Gastrocnemius medialis (tissue), 4 donors: ENCODE measurements around the gene ZNF76. TPM values are rescaled to one million over a fixed set of nuclear protein-coding genes. Genes with fewer than 3 reads are reported as not detected.

ENCODE experiments used
- ATAC-seq, 2 donors: fragments of 150-250 bp; one replicate each; pipeline ENCODE4 v1.9.1; 2016
- DNase-seq, 2 donors: peaks; one replicate each; pipeline ENCODE4 v3.0.0-alpha.2; 2019
- H3K27ac ChIP-seq, 4 donors: fragments of 200-600 bp; sonication (generic); 1 replicate in 1 of 4; 2 replicates in 3 of 4; pipeline ENCODE4 v1.5.1; 2016 to 2018; ENCODE audit warnings: mild to moderate bottlenecking in 2 of 4, moderate library complexity in 1 of 4
- H3K27me3 ChIP-seq, 3 donors: fragments of 200-600 bp; sonication (generic) in 2 of 3; 1 replicate in 1 of 3; 2 replicates in 2 of 3; pipeline versions ENCODE4 v1.5.1 to v1.6.0; 2016 to 2019; ENCODE audit warnings: mild to moderate bottlenecking in 1 of 3, moderate library complexity in 1 of 3
- H3K36me3 ChIP-seq, 2 donors: fragments of 200-600 bp; sonication (generic) in 1 of 2; one replicate each; pipeline ENCODE4 v1.5.1; 2017 to 2018
- H3K4me1 ChIP-seq, 2 donors: fragments of 200-600 bp; sonication (generic) in 1 of 2; one replicate each; pipeline ENCODE4 v1.5.1; 2016 to 2017; ENCODE audit warnings: mild to moderate bottlenecking in 2 of 2
- H3K4me3 ChIP-seq, 4 donors: fragments of 200-600 bp; sonication (generic) in 3 of 4; 1 replicate in 1 of 4; 2 replicates in 3 of 4; pipeline ENCODE4 v1.5.1; 2016 to 2019; ENCODE audit warnings: mild to moderate bottlenecking in 2 of 4
- H3K9me3 ChIP-seq, 3 donors: fragments of 200-600 bp; sonication (generic) in 2 of 3; 1 replicate in 1 of 3; 2 replicates in 2 of 3; pipeline ENCODE4 v1.5.1; 2016 to 2019
- CTCF ChIP-seq, 5 experiments: fragments of 450-650 bp in 3 of 5; fragments of 200-600 bp in 2 of 5; sonication (generic) in 2 of 5; IDR thresholded peaks in 4 of 5; conservative IDR thresholded peaks in 1 of 5; 1 replicate in 4 of 5; 2 replicates in 1 of 5; pipeline ENCODE4 v1.5.1; 2016 to 2019; ENCODE audit warnings: antibody characterized with exemption in 5 of 5, mild to moderate bottlenecking in 3 of 5, moderate library complexity in 3 of 5
- POLR2A ChIP-seq, 2 donors: fragments of 450-650 bp; IDR thresholded peaks; one replicate each; pipeline ENCODE4 v1.6.1; 2017; ENCODE audit warnings: antibody characterized with exemption in 2 of 2, mild to moderate bottlenecking in 2 of 2, moderate library complexity in 2 of 2
- in situ Hi-C, 4 donors: fragments of 200-750 bp; cut with MboI; loops; one replicate each; pipeline versions ENCODE4 v1.15.0 to v1.8.0; 2017; ENCODE audit warnings: low sequenced_read_pairs in 4 of 4
- intact Hi-C: fragments of 100-400 bp; cut with DNase I; formaldehyde crosslinking; loops from one replicate; pipeline ENCODE4 v1.15.1; 2023; ENCODE audit warnings: low total_unique reads
- total RNA-seq, 4 donors: library from RNA; depleted of rRNA; stranded (reverse); fragments of >200 nt; gene quantifications; one replicate each; pipeline versions ENCODE4 v1.1.0 to v1.2.3, GENCODE V29; 2016

Gene ZNF76
- total RNA-seq, 4 donors from 2014 or later: 26.1 to 35.2 (median 27.5) TPM

- DNase-seq (no peak), ATAC-seq (no peak)
- intact Hi-C loops (no loop called here), in situ Hi-C loops (no loop called here)
- Histone ChIP-seq H3K4me1 (peaks cover 12 to 17% of the 10 kb centered on the region in 2 donors), H3K36me3 (peaks cover 0 to 48% of the 10 kb centered on the region in 2 donors), H3K27me3 (no peaks in the 10 kb centered on the region), H3K27ac (no peak overlapping the region), H3K9me3 (no peaks in the 10 kb centered on the region), H3K4me3 (no peak overlapping the region)
- TF ChIP-seq POLR2A (IDR thresholded peaks at IDR 0.05) (no peak), CTCF (IDR thresholded peaks at IDR 0.05 in 4 of 5, conservative IDR thresholded peaks at IDR 0.05 in 1 of 5) (no peak)
Measured at GRCh38 chr6:35295036-35295435, 35.5 kb downstream of the ZNF76 start.

GRCh38 chr6:35295521-35296315, 36.2 kb downstream of the ZNF76 start:
- peaks cover 0 to 41% of the 10 kb centered on the region in 2 donors for H3K36me3 ChIP-seq
- H3K4me3 ChIP-seq: no peak overlapping the region
- ATAC-seq (peak in 1 of 2 donors; percentile 18), DNase-seq (peak in 1 of 2 donors; percentile 38)
- H3K27ac ChIP-seq: no peak overlapping the region
- in situ Hi-C loops: no loop called here
- peaks cover 12 to 17% of the 10 kb centered on the region in 2 donors for H3K4me1 ChIP-seq
- H3K27me3 ChIP-seq: no peaks in the 10 kb centered on the region
- no peaks in the 10 kb centered on the region for H3K9me3 ChIP-seq
- intact Hi-C loops: no loop called here
- TF ChIP-seq CTCF (IDR thresholded peaks at IDR 0.05 in 4 of 5, conservative IDR thresholded peaks at IDR 0.05 in 1 of 5) (no peak), POLR2A (IDR thresholded peaks at IDR 0.05) (no peak)

- peak overlapping the region in 1 of 4 donors; percentile 7 for H3K27ac ChIP-seq
- H3K27me3 ChIP-seq: no peaks in the 10 kb centered on the region
- no peaks in the 10 kb centered on the region for H3K9me3 ChIP-seq
- ATAC-seq (no peak), DNase-seq (no peak)
- no peak overlapping the region for H3K4me3 ChIP-seq
- H3K4me1 ChIP-seq: peaks cover 12 to 17% of the 10 kb centered on the region in 2 donors
- H3K36me3 ChIP-seq: peaks cover 0 to 27% of the 10 kb centered on the region in 2 donors
- in situ Hi-C loops (no loop called here), intact Hi-C loops (no loop called here)
- TF ChIP-seq CTCF (IDR thresholded peaks at IDR 0.05 in 4 of 5, conservative IDR thresholded peaks at IDR 0.05 in 1 of 5): no peak
- no peak for TF ChIP-seq POLR2A (IDR thresholded peaks at IDR 0.05)
Measured at GRCh38 chr6:35296931-35297600, 37.5 kb downstream of the ZNF76 start.

GRCh38 chr6:35297601-35298481, 38.3 kb downstream of the ZNF76 start, which contains the start of gene DEF6:
DEF6 (plus strand) TSS chr6:35297818; CDS start chr6:35297857, 39 bp downstream.
- peaks cover 14 to 17% of the 10 kb centered on the region in 2 donors for H3K4me1 ChIP-seq
- H3K9me3 ChIP-seq: no peaks in the 10 kb centered on the region
- peak in 4 of 5 experiments; percentile 55 to 66 (median 60) for TF ChIP-seq CTCF (IDR thresholded peaks at IDR 0.05 in 4 of 5, conservative IDR thresholded peaks at IDR 0.05 in 1 of 5)
- TF ChIP-seq POLR2A (IDR thresholded peaks at IDR 0.05): no peak
- intact Hi-C loops (no loop called here), in situ Hi-C loops (no loop called here)
- peak within 1 kb of the TSS in 1 of 4 donors; percentile 7 for H3K27ac ChIP-seq
- ATAC-seq: peak; percentile 52 to 59
- peak within 1 kb of the TSS in 3 of 4 donors; percentile 8 to 33 (median 27) for H3K4me3 ChIP-seq
- H3K27me3 ChIP-seq: no peaks in the 10 kb centered on the region
- H3K36me3 ChIP-seq: peaks cover 0 to 20% of the 10 kb centered on the region in 2 donors
- peak; percentile 54 to 55 for DNase-seq
